ENCODE data around the gene TMEM204. TPM values are rescaled to one million over a fixed set of nuclear protein-coding genes. Genes with fewer than 3 reads are reported as not detected.
A peak's percentile ranks its signal among the peaks of the same experiment; 100 is the strongest.

TMEM204 gene
- total RNA-seq, 2 donors from 2014 or later: 35.1 to 42.2 TPM

DNA sequence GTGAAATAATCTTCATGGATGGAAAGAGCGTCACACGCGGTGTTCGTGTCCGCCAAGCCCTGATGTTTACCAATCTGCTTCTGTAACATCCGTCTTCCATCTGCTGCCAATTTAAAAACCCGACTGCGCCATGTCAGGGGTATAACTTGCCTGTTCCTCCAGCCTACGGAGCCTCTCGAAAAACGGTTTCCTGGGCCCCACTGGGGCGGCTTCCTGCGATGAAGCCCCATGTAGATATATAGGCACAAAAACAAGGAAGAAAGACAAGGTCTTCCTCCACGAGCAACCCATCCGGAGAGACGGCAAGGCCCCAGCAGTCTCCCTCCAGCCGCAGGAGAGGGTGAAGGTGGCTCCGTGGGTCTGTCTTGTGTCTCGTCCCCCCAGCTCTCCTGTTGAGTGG lies 44.8 kb upstream of the TMEM204 start, which contains the start of gene PTX4:
Gene PTX4, minus strand, starts transcription at position 326 of the 400 bp plus-strand sequence. Its CDS starts 35 bp downstream, at position 291.
- Histone ChIP-seq H3K4me1 (peaks cover 0 to 7% of the 10 kb centered on the region in 2 donors), H3K9me3 (no peaks in the 10 kb centered on the region), H3K4me3 (no peak within 1 kb of the TSS), H3K36me3 (no peaks in the 10 kb centered on the region), H3K27me3 (no peaks in the 10 kb centered on the region), H3K27ac (no peak within 1 kb of the TSS)
- TF ChIP-seq, protein P1, sequence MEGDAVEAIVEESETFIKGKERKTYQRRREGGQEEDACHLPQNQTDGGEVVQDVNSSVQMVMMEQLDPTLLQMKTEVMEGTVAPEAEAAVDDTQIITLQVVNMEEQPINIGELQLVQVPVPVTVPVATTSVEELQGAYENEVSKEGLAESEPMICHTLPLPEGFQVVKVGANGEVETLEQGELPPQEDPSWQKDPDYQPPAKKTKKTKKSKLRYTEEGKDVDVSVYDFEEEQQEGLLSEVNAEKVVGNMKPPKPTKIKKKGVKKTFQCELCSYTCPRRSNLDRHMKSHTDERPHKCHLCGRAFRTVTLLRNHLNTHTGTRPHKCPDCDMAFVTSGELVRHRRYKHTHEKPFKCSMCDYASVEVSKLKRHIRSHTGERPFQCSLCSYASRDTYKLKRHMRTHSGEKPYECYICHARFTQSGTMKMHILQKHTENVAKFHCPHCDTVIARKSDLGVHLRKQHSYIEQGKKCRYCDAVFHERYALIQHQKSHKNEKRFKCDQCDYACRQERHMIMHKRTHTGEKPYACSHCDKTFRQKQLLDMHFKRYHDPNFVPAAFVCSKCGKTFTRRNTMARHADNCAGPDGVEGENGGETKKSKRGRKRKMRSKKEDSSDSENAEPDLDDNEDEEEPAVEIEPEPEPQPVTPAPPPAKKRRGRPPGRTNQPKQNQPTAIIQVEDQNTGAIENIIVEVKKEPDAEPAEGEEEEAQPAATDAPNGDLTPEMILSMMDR (IDR thresholded peaks at IDR 0.05): no peak
- no peak for DNase-seq (ENCODE audit: low spot score)

DNA sequence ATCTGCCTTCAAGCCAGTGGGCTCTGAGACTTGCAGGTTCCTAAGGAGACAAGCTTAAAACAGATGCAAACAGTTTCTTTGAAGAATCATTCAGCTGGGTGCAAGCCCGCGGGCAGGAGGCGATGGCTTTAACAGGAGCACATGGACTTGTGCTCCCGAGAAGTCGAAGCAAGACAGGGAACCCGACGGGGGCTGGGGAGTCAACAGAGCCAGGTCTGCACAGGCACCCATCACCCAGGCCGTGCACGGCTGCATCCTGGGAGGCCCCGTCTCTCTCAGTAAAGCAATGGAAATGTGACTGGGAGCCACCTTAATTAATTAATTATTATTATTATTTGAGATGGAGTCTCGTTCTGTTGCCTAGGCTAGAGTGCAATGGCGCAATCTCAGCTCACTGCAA lies 44.4 kb upstream of the TMEM204 start:
- TF ChIP-seq, protein P1 (IDR thresholded peaks at IDR 0.05): no peak
- Histone ChIP-seq H3K27me3 (no peaks in the 10 kb centered on the region), H3K36me3 (no peaks in the 10 kb centered on the region), H3K9me3 (no peaks in the 10 kb centered on the region), H3K4me3 (no peak overlapping the region), H3K27ac (no peak overlapping the region), H3K4me1 (peaks cover 0 to 12% of the 10 kb centered on the region in 2 donors)
- no peak for DNase-seq (ENCODE audit: low spot score)

- Histone ChIP-seq H3K9me3 (no peaks in the 10 kb centered on the region), H3K27me3 (no peaks in the 10 kb centered on the region), H3K4me3 (no peak overlapping the region), H3K4me1 (peaks cover 0 to 30% of the 10 kb centered on the region in 2 donors), H3K36me3 (peaks cover 9% of the 10 kb centered on the region), H3K27ac (no peak overlapping the region)
- TF ChIP-seq, protein P1 (IDR thresholded peaks at IDR 0.05): no peak
- no peak for DNase-seq (ENCODE audit: low spot score)
These were observed 42.1 kb upstream of the TMEM204 start for GRCh38 chr16:1491327-1491726.

DNA sequence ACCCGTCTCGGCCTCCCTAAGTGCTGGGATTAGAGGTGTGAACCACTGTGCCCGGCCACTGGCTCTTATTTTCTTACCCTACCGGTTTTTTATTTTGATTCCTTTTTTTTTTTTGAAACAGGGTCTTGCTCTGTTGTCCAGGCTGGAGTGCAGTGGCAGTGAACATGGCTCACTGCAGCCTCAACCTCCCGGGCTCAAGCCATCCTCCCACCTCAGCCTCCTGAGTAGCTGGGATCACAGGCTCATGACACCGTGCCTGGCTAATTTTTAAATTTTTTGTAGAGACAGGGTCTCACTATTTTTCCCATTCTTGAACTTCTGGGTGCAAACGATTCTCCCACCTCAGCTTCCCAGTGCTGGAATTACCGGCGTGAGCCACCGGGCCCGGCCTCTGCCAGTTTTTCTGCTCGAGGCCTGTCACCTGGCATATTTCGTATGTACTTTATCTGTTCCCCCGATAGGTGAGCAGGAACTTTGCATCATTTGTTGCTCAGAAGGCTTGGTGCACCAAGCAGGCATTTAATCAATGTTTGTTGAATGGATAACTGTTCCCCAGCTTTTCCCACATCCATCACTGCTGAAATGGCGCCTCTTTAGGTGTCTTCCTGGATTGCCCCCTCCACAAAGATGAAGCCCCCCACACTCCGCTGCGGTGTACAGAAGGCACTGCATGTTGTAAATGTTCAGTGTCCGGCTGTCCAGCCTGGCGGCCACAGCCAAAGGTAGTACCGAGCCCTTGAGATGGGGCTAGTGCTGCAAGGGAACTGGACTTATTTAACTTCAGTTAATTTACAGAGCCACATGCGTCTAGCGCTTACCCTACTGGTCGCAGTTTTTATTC lies 41.2 kb upstream of the TMEM204 start:
- Histone ChIP-seq H3K9me3 (no peaks in the 10 kb centered on the region), H3K27ac (peak overlapping the region; percentile 92 to 95), H3K4me1 (peaks cover 0 to 30% of the 10 kb centered on the region in 2 donors), H3K4me3 (peak overlapping the region in 1 of 2 donors; percentile 80), H3K36me3 (peaks cover 19% of the 10 kb centered on the region), H3K27me3 (no peaks in the 10 kb centered on the region)
- TF ChIP-seq, protein P1 (IDR thresholded peaks at IDR 0.05): no peak
- DNase-seq (ENCODE audit: low spot score): no peak

DNA sequence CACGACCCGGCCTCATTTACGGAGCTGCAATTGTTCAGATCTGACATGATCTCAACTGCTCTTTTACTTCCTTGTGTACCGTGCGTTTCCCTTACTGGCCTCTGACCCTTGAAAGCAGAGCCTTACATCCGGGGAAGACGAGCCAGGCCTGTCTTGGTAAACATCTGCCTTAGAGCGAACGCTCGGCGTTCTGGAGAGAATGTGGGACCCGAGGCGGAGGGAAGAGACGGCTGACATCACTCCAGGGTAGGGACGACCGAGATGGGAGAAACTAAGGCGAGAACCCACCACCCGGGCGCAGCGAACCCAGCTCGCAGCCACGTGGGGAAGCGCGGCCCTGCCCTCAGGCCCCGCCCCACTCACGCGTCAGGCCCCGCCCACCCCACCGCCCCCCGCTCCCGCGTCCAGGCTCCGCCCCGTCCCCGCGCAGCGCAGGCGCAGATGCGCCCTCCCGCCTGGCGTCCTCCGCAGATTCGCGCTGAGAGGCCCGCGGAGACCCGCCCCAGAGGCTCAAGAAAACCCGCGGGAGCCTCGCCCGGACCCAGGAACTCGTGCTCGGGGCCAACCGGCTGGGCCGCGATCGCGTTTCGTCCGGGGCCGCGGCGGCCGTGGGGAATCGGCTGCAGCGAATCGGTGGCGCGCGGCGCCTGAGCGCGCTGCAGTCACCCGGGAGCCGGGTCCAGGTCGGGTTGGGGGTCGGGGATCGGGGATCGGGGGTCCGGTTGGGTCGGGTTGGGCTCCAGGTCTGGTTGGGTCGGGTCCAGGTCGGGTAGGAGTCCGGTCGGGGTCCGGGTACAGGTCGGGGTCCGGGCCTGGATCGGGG lies 40.3 kb upstream of the TMEM204 start, which contains the start of gene TELO2:
Gene TELO2, plus strand, starts transcription at position 438 of the 823 bp plus-strand sequence. CDS start 922 bp downstream, outside the sequence.
- H3K27me3 ChIP-seq: no peaks in the 10 kb centered on the region
- TF ChIP-seq, protein P1 (IDR thresholded peaks at IDR 0.05): no peak
- DNase-seq (ENCODE audit: low spot score): peak; percentile 70
- H3K4me3 ChIP-seq: peak within 1 kb of the TSS; percentile 76 to 80
- H3K27ac ChIP-seq: peak within 1 kb of the TSS; percentile 92 to 95
- no peaks in the 10 kb centered on the region for H3K9me3 ChIP-seq
- H3K36me3 ChIP-seq: peaks cover 26% of the 10 kb centered on the region
- H3K4me1 ChIP-seq: peaks cover 0 to 30% of the 10 kb centered on the region in 2 donors

Measured in right atrium auricular region (tissue), 2 donors.